Stimulated activated CD8-positive, alpha-beta memory T cell treated with anti-CD3 and anti-CD28 coated beads, Interleukin-7, amount 100 ng/mL, for 48 hours (primary cell): ENCODE data around the gene THSD4.

Experiments
- DNase-seq, 2 donors: peaks; one replicate each; pipeline ENCODE4 v3.0.0-alpha.2; 2020; ENCODE audit warnings: low read depth in 1 of 2; ENCODE audit errors: extremely low read depth in 1 of 2

THSD4 gene

DNA sequence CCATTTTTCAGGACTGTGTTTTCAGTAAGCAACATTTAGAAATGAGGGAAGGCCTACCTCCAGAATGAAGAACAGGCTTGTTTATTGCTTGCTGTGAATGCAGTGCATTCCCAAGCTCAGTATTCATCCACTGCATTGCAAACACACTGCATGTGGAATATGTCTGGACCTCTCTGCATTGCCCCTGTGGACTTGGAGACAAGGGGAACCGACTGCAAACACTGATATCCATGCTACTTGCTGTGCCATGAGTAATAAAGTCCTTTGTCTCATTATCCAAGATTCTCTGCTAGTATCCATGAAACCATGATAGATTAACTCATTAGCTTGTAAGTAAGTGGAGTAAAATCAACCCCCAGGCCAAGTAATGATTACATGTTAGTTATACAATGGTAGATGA lies 393.9 kb downstream of the THSD4 start:
- DNase-seq: no peak

DNA sequence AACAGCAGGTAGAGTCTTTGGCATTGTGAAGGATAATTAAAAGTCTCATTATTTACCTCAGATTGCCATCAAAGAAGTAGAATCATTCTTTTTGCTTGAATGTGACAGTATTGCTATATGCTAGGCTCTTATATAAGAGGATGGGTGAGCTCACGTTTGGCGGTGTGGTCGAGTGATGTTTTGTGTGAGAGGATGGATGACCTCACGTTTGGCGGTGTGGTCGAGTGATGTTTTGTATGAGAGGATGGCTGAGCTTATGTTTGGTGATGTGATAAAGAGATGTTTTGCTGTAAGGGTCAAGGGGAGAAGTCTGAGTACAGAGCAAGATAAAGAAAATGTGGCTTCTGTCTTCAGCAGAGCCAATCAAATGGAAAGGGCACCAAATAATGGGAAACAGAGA lies 395.5 kb downstream of the THSD4 start:
- no peak for DNase-seq

DNA sequence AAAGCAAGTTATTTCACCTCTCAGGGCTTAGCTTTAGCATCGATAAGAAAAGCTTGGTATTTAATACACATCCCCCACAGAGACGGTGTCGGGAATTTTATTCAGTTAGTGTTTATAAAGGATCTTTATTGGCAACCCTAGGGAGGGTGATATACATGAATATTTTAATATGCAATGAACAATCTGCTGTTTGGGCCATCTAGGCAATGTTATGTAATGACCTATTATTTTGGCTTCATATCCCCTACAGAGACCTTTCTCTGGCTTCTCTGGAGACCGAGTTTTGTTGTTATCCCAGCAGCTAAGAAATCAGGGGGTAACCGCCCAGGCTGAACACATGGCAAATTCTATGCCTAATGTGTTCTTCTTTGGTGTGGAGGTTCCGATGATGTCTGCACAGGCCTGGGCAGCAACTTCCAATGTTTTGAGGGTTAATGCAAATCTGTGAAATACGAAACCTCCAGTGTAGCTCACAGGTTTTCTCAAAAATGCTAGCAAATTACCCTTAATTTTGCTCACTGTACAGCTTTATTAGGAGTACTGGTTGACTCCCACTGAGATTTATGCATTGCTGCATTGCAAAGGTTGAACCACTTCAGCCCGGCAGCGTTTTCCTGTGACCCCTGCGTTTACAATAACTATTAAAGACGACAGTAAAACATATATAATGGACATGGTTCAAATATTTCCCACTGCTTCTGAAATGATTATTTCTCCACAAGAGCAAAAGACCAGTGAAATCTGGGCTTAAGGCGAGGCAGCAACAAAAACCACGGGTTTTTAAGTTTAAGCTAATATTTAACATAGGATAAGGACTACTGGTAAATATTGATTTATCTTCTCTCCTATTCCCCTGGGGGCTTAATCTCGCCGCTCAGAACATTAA lies 396.8 kb downstream of the THSD4 start:
- DNase-seq: no peak

DNA sequence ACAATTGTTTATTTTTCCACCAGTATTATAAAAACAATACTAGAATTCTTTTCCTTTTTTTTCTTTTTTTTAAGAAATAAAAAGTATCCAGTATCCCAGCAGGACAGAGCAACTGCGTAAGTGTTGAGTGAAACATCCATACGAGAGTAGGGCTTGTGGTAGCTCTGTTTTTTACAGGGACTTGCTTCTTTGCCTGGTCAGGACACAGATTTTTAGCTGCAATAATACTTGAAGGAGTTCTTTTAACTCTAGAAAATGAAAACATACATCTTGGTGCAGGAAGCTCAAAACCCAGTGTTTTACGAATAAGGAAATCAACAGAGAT lies 397.4 kb downstream of the THSD4 start:
- no peak for DNase-seq

DNA sequence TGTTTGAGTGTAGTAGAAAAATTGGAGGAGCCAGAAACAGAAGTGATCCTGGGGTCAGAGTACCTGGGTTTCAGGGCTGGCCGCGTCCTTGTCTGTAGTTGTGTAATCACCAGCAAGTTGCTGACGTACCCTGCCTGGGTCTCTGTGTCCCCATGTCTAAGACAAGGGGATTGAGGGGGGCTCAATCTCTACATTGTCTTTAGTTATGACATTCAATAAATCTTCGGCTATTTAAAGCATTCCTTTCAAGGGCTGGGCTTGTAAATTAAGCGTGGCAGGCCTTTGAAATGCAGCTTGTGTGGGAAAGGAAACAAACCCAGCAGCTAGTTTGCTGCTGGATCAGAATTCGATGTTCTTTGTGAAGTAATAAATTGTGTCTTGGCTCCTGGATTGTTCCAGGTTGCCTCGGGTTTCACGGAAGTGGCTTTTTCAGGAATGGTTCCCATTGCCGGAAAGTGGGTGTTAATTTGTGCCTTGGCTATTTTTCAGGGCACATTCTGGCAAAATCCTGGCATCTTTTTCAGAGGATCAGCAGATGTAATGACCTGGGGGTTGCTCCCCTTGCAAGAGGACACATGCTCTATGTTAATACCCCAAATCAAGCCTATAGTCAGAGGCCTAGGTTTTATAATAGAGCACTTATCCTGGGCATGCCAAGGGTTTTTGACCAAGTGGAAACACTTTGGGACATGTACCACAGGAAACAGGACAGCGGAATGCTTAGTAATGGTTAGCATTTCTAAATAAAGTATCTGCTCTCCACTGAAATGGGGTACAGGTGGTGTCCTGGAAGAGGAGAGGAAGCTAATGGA lies 400.3 kb downstream of the THSD4 start:
- DNase-seq: no peak

DNA sequence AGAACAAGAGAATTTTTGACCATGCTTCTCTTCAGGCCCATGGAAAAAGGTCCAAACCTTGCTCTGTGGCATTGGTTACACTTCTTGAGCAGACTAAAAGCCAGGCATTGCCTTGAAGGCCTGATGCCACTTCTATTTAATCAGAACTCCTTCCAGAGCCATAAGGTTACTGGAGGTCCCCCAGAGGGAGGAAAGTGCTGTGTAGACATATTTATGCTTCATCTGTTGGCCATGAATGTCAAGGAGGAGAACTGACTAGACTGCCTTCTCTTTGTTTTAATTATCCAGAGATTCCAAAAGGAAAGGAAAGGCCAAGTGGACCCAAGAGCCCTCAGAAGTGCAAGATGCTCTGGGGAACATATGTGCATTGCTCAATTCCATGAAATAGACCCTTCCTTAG lies 402.5 kb downstream of the THSD4 start:
- DNase-seq: no peak

DNA sequence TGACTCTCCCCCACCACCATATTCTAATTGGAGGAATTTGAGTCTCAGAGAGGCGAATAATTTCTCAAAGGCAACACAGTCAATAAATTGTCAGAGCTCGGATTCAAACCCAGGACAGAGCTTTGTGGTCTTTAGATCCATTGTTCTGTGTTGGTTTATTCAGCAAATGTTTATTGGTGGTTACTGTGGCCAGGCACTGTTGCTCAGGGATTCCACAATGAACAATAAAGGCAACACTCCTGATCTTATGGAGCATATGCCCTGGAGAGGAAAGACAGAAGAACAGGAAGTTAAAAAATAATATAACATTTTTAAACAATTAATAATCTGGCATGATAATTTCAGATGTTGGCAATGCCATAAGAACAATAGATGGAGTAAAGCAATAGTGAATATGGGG lies 403.4 kb downstream of the THSD4 start:
- no peak for DNase-seq

DNA sequence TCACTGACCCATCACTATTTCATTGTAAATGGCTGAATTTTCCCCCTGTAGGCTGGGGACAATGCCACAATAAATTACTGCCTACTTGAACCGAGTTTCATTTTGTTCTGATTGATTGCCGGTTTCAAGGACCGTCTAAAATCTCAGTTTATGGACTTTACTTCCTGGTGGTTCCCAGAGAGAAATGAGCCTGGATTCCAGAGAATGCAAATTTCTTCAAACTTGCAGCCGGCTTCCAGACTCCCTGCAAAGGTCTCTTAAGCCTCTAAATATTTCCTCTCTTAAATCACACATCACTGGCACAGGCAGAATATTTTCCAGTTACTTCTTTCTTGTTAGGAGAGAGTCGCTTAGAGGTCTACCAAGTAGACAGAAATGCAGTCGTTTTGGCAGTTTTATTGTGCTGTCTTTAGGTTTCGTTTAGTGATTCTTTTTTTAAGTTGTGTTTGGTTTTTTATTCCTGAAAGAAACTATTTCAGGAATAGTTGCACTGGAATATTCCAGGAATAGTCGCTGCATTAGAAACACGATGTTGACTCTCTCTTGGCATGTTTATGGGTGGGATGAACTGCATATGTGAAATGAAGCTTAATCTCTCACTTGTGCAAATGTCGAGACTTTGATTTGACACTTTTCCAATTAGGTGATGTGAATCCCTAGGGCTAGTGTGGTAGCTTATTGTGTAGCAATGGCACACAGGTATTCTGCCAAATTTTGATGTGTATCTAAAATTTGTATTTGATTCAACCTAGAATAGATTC lies 411.0 kb downstream of the THSD4 start:
- no peak for DNase-seq

DNA sequence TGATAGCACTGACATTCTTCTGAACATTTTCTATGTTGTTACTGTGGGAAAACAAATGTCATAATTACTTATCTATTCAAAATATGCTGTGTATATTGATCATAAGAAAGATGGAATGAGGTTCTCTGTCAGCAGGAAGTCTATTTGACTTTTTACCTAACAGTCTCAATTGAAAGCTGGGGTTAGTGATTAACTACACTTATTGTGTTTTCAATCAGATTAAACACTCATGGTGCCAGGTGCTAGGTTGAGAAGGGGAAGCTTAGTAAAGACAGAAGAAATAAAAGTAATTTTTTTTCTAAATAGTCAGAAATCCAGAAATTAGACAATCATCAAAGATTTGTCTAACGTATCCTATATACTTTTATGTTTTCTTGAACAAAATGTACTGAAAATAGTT lies 414.1 kb downstream of the THSD4 start:
- DNase-seq: no peak

DNA sequence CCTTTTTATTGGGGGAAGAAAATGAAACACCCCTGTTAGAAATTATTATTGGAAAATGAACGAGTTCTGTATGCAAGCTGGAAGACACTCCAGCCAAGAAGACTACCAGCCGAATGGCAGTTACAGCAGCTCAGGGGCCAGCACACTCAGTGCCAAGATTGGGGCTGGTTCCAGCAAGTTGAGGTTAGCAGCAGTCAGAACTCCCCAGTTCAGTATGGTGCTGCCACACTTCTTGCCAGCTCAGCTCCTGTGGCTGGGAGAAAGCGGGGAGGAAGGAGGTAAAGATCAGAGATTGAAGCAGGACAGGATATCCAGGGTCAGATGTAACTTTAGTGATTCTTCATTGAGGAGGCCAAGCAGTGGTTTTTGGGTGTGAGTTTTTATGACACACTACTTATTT lies 414.8 kb downstream of the THSD4 start:
- no peak for DNase-seq

DNA sequence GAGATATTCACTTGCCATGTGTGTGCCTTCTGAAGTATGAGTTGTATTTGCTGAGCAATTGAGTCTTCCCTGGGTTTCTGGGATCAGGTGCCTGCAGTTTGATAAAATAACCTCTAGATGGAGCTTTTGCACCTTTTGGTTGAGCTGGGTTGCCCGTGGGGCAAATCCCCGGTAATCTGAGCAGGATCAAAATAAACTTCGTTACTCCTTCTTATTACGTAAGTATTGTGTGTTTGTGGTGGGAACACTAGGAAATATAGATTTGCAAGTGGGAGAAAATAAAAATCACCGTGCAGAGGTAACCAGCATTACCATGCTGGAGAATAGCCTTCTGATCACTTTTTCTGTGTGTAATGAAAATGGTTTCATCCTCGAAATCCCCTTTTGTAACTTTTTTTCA lies 417.7 kb downstream of the THSD4 start:
- DNase-seq: no peak

DNA sequence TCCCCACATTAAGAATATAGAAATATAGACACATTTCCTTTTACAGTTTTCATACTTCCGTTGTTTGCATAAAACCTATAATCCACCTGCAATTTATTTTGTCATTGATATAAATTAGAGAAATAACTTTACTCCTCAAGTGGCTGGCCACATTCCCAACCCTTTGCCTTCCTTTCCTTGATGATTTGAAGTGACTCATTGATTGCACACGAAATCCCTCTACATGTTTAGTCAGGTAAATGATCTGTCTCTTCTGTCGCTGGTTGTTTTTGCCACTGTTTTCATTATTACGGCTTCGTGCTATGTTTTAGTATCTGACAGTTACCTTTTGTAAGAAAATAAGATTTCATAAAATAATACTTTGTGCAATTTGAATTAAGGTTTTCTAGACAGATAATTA lies 422.9 kb downstream of the THSD4 start:
- no peak for DNase-seq

DNA sequence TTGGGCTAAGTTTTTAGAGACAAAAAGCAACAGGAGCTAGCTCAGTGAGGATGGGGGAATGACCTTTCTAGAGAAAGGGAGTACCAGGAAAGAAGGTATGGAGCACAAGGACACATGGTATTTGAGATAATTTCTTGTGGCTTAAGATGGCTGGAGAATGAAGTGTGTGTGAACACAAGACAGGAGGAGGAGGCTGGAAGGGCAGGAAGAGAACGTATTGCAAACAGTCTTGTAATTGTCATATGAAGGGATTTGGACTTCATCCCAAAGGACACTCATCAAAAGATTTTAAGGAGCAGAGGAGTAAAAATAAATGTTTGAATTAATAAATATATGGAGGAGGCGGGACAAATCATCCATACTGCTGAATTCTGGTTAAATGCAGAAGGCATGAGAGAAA lies 426.5 kb downstream of the THSD4 start:
- no peak for DNase-seq

DNA sequence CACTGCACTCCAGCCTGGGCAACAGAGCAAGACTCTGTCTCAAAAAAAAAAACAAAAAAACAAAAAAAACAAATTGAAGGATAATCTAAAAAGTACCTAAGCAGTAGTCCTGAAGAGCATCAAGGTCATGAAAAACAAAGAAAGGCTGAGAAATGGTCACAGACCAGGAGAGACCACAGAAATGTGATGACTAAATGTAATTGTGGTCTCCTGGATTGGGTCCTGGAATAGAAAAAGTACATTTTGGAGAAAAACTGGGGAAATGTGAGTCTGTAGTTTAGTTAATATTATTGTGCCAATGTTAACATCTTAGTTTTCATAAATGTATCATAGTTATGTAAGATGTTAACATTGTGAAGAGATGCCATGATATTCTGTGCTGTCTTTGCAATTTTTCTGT lies 427.6 kb downstream of the THSD4 start:
- no peak for DNase-seq

DNA sequence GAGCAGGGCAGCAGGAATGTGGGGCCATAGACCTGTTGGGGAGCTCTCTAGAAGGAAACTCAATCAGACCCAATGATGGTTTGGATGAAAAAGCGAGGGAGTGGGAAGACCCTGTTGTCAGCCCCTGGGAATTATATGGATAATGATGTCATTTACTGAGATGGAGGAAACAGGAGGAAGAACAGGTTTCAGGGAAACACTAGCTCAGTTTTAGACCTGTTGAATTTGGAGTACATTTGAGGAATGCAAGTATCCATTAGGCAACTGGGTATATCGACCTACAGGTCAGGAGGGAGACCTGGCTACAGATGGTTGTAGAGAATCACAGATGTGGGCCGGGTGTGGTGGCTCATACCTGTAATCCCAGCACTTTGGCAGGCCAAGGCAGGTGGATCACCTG lies 428.1 kb downstream of the THSD4 start:
- no peak for DNase-seq

DNA sequence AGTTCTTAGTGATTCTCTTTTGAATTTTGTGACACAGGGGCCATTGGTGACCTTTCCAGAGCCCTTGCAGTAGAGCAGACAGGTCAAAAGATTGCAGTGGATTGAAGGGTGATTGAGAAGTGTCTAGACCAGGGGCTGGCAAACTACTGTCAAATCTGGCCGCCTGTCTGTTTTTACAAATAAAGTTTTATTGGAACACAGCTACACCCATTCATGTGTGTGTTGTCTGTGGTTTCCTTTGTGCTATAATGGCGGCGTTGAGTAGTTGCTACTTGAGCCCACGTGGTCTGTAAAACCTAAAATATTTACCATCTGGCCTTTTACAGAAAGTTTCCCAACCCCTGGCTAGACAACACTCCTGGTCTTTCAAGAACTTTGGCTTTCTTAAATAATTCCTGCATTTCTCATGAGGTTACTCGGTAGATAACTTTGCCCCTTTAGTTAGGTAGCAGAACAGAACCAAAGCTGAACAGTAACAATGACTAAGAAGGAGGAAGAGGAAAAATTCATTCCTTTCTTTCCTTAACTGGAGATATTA lies 430.0 kb downstream of the THSD4 start:
- no peak for DNase-seq

DNA sequence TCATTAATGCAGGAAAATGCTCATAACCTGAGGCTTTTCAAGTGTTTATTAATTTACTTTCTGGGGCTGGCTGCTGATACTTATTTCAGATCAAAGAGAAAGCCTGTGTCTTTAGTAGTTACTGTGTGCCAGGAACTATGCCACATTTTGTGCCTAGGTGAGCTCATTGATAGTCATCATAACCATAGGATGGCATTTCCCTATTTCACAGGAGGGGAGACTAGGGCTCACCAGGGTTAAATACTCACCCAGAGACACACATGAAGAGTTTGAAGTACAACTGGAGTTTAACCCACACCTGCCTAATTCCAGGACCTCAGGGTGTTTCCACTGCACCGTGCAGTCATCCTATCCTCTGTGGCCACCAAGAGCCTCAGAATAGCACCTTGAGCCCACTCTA lies 430.7 kb downstream of the THSD4 start:
- DNase-seq: no peak

DNA sequence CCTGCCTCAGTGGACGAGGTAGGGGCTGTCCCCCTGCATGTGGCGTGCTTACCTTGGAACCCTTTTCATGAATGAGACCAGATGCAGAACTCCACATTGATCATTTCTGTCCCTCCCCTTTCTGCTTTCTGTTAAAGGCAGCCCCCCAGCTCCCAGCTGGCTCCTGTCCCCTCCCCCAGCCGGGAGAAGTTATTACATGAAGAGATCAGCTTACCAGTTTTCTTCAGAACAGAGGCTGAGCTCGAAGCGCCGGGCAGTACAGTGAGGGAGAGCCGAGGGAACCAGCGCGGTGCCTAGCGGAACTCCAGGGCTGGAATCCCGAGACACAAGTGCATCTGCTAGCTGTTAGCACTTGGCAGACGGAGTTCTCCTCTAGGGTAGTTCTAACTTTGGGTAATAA lies 431.7 kb downstream of the THSD4 start:
- no peak for DNase-seq

DNA sequence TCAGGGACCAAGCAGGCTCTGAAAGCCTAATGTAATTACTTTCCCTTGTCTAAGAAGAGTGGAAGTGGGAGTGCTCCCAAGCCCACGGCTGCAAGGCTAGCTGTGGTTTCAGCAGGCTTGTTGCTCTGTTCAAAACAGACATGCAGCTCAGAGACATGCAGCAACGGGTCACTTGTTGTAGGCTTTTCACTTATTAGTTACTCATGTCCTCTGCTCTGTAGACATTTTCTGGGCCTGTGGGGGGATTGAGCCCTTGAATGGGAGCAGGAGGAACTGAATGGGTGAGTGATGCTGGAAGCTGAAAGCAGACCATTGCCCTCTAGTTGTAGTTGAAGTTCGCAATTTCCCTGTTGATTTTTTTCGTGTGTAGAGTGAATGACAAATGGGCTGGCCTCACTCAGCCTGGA lies 433.1 kb downstream of the THSD4 start:
- DNase-seq: no peak

DNA sequence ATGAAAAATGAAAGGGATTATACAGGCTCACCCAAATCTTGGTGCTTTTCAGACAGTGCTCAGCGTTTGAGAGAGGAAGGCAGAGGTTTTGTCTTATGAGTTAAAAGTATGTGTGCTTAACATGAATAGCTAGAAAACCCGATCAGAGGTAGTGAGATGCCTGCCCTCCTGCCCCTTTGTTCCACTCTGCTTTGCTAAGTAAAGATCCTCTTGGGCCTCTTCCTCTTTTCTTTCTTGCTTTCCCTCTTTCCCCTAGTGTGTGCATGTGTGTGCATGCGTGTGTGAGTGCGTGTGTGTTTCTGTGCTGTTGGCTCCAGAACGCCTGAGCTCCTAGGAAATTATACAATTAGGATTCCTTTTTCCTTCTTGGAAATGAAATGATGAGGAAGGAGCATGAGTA lies 433.8 kb downstream of the THSD4 start:
- no peak for DNase-seq

DNA sequence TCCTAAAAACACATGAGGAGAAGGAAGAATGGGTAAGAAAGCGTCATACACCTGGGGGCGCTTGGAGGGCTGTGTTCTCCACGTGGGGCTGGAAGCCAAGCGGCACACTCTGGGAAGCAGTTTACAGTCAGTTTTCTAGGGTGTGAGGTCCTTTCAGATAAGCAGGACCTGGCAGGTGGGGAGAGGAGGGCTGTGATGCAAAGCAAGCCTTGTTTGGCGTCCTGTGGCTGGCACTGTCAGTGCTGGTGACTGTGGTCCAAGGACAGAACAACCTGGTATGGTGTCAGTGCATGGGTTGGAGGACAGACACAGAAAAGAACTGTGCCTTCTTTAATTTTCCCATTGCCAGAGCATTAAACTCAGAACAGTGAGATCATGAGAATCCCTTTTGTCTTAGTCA lies 434.4 kb downstream of the THSD4 start:
- DNase-seq: no peak
